Stimulated activated CD4-positive, alpha-beta T cell treated with anti-CD3 and anti-CD28 coated beads, Interleukin-4, amount 100 ng/mL, for 24 hours (primary cell): Measurements from ENCODE around the gene PROS1.
"Not testable (repeated sequence)": the region's sequence is repeated elsewhere in the genome, so short reads cannot be mapped to it uniquely, and the experiment has no call there.

Experiments
- DNase-seq: peaks from one replicate; pipeline ENCODE4 v3.0.0-alpha.2; 2020

The PROS1 gene

GRCh38 chr3:93969443-93969842 lies 4.3 kb downstream of the PROS1 start:
- no peak for DNase-seq

GRCh38 chr3:93965106-93965505 lies 8.6 kb downstream of the PROS1 start:
- not testable (repeated sequence) for DNase-seq

- no peak for DNase-seq
Measured at GRCh38 chr3:93962798-93963197, 10.9 kb downstream of the PROS1 start.

- no peak for DNase-seq
Measured at GRCh38 chr3:93961489-93961888, 12.2 kb downstream of the PROS1 start.

DNA sequence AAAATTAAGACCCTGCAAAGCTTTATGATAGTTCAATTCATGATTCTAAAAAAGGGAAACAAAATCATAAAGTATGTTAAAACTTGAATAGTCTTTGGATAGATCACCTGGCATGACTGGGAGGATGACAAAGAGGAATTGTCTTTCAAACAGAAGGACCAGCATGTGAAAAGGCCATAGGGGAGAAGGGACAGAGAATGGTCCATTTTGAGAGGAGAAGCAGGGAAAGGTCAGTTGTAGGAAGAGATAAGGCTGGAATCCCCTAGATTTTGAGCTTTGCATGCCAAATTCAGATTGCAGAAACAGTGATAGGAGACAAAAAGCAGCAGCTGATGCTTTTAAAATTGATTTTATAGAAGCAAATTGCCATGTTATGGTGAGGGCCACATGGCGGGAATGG lies 12.7 kb downstream of the PROS1 start:
- DNase-seq = no peak

- not testable (repeated sequence) for DNase-seq
Measured at GRCh38 chr3:93949958-93950357, 23.7 kb downstream of the PROS1 start.

- not testable (repeated sequence) for DNase-seq
Measured at GRCh38 chr3:93937485-93937884, 36.2 kb downstream of the PROS1 start.

DNA sequence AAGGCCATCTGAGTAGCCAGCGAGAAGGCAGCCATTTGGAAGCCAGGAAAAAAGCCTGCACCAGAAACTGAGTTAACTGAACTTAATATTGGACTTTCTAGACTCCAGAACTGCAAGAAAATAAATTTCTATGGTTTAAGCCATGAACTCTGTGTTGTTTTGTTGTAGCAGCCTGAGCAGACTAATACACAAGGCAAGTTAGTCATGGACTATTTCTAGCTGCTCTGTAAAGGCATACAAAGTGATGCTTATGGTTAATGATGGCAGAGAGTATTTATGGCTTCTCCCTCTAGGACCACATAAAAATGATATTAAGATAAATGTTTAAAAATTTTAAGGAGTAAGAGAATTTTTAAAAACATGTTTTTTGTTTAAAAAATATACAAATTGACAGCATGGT lies 37.1 kb downstream of the PROS1 start:
- no peak for DNase-seq

- DNase-seq = no peak
Measured at GRCh38 chr3:93934366-93935046, 39.2 kb downstream of the PROS1 start.

GRCh38 chr3:93931597-93932229 lies 42.0 kb downstream of the PROS1 start:
- DNase-seq = no peak

- DNase-seq = no peak
Measured at GRCh38 chr3:93930041-93930440, 43.7 kb downstream of the PROS1 start.

GRCh38 chr3:93926789-93927188 lies 46.9 kb downstream of the PROS1 start:
- DNase-seq = no peak

- no peak for DNase-seq
Measured at GRCh38 chr3:93924491-93924890, 49.2 kb downstream of the PROS1 start.

DNA sequence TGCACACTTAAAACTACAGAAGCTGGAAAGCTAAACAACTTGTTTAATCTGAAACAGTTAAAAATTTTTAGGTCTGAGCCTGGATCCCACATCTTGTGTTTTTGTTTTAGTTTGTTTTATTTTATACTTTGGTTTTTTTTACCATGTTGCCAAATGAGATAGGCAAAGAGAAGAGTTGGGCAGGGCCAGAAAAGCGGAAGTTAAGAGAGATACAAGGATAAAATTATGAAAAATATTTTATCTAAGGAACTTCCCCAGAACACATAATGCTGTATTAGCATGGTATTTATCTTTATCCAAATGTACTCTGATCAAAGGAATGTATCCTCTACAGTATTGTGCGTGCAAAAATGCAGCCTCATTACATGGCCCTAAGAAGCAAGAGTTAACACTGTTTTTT lies 50.7 kb downstream of the PROS1 start:
- DNase-seq = no peak

DNA sequence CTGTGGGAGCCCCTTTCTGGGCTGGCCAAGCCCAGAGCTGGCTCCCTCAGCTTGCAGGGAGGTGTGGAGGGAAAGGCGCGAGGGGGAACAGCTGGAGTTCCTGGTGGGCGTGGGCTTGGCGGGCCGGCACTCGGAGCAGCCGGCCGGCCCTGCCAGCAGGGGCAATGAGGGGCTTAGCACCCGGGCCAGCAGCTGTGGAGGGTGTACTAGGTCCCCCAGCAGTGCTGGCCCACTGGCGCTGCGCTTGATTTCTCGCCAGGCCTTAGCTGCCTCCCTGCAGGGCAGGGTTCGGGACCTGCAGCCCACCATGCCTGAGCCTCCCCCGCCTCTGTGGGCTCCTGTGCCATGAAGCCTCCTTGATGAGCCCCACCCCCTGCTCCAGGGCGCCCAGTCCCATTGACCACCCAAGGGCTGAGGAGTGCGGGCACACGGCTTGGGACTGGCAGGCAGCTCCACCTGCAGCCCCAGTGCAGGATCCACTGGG lies 56.1 kb downstream of the PROS1 start:
- DNase-seq = not testable (repeated sequence)

DNA sequence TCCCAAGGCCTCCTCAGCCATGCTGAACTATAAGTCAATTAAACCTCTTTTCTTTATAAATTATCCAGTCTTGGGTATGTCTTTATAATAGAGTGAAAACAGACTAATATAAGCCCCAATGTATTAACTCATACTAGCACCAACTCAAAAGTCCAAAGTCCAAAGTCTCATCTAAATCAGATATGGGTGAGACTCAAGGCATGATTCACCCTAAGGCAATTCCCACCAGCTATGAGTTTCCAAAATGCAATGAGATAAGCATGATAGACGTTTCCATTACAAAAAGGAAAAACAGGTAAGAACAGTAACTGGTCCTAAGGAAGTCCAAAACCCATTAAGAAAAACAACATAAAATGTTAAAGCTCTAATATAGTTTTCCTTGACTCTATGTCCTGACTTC lies 60.1 kb downstream of the PROS1 start:
- not testable (repeated sequence) for DNase-seq

- DNase-seq = no peak
Measured at GRCh38 chr3:93911206-93911605, 62.5 kb downstream of the PROS1 start.

DNA sequence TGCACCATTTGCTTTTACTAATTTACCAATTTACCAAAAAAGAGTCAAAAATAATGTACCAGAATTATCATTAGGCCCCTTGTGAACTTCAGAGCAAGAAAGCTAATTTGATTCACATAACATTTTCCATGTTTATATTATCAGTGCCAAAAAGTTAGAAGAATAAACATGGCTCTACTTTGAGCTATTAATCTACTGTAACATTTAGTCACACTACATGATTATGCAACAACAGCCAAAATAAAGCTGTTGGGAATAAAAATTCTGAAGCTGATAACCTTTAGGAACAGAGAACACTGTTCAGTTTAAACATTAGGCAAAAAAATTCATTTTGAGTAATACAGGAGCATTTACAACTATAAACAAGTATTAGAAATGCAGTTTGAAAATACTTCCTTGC lies 63.6 kb downstream of the PROS1 start:
- no peak for DNase-seq

GRCh38 chr3:93907132-93907531 lies 66.6 kb downstream of the PROS1 start:
- DNase-seq = no peak

DNA sequence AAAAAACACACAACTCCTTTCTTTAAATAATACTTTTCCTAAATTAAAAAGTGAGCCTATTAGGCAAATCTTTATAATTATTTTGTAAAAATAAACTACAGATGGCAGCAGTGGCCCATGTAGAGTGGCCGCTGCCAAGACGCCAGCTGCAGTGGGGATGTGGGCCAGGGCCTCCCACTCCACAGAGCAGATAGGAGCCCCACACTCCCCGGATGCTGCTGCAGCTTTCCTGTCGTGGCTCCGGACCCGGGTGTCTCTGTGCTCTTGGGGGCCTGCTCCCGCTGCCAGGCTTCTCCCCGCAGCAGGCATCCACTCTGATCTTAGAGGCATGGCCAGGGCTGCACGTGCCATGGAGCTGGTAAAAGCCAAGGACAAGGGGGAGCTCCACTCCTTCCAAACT lies 67.5 kb downstream of the PROS1 start:
- DNase-seq = no peak

DNA sequence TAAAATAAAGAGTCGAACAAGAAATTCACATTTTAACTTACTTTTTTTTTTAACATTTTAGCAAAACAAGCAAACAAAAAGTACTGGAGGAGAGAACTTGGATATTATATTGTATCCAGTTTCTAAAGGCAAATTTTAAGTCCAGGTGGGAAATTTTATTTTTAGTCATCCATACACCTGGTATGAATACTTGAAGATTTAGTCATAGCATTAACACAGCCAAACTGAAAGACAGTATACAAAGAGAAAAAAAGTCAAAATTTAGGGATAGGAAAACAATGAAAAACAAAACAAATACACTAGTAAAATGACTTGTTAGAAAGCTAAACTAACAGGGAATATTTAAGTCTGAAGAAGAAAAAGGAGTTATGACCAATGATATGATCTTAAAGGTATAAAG lies 69.1 kb downstream of the PROS1 start:
- DNase-seq = no peak

GRCh38 chr3:93878250-93879017 lies 95.3 kb downstream of the PROS1 start:
- not testable (repeated sequence) for DNase-seq

GRCh38 chr3:93877427-93877826 lies 96.3 kb downstream of the PROS1 start:
- DNase-seq = not testable (repeated sequence)

GRCh38 chr3:93873412-93873811 lies 100.3 kb downstream of the PROS1 start:
- DNase-seq = not testable (repeated sequence)
